Renal cortex interstitium (tissue), 15 donors: Measurements from ENCODE around the gene FAT4. TPM values are rescaled to one million over a fixed set of nuclear protein-coding genes. Genes with fewer than 3 reads are reported as not detected.

ENCODE experiments used
- DNase-seq, 11 donors: peaks; one replicate each; pipeline ENCODE4 v3.0.0-alpha.2; 2013; ENCODE audit warnings: low read depth in 9 of 11, low spot score in 4 of 11; ENCODE audit errors: extremely low read depth in 1 of 11
- long read RNA-seq, 16 experiments: transcript quantifications; one replicate each; lab custom pipeline, GENCODE V29; 2026
- polyA plus RNA-seq, 3 donors: library from polyadenylated mRNA; unstranded; fragments of 120-200 nt; gene quantifications; one replicate each; pipeline ENCODE4 v1.2.1, GENCODE V29; 2013; ENCODE audit not compliant: insufficient read length in 3 of 3

FAT4 gene
- 10 to 100 TPM; 29.4 to 36.8 (median 35.0) TPM for polyA plus RNA-seq
- long read RNA-seq, donor 1, partial matches to known transcripts, result 14 of 14 reads
- long read RNA-seq, donor 1, other reads (novel, unspliced or antisense), result 0 of 14 reads
- long read RNA-seq, donor 2, result 0 reads
- long read RNA-seq, donor 3, partial matches to known transcripts, result 7 of 7 reads
- long read RNA-seq, donor 3, other reads (novel, unspliced or antisense), result 0 of 7 reads
- long read RNA-seq, donor 4, result 0 reads
- long read RNA-seq, donor 5, result 0 reads
- long read RNA-seq, donor 6, partial matches to known transcripts, result 12 of 13 reads
- long read RNA-seq, donor 6, other reads (novel, unspliced or antisense), result 0 of 13 reads
- long read RNA-seq, donor 7, result 0 reads
- long read RNA-seq, donor 8, result 0 reads
- long read RNA-seq, donor 9, partial matches to known transcripts, result 6 of 6 reads
- long read RNA-seq, donor 9, other reads (novel, unspliced or antisense), result 0 of 6 reads
- long read RNA-seq, donor 10, result 0 reads
- long read RNA-seq, donor 11, partial matches to known transcripts, result 5 of 5 reads
- long read RNA-seq, donor 11, other reads (novel, unspliced or antisense), result 0 of 5 reads
- long read RNA-seq, donor 12, partial matches to known transcripts, result 17 of 18 reads
- long read RNA-seq, donor 12, other reads (novel, unspliced or antisense), result 0 of 18 reads
- long read RNA-seq, donor 13, result 0 reads
- long read RNA-seq, donor 14, result 0 reads
- long read RNA-seq, donor 15, result 0 reads
- long read RNA-seq, donor 16, partial matches to known transcripts, result 37 of 37 reads
- long read RNA-seq, donor 16, other reads (novel, unspliced or antisense), result 0 of 37 reads

- peak; percentile 88 to 96 (median 93) for DNase-seq
Observed at GRCh38 chr4:125314676-125315575, at the start of gene FAT4. Gene FAT4 (plus strand): TSS chr4:125314955. CDS start chr4:125316412, 1,457 bp downstream.

- DNase-seq, result no peak
Observed at GRCh38 chr4:125265846-125266245, 48.9 kb upstream of the FAT4 start.

- DNase-seq, result no peak
Observed at GRCh38 chr4:125266901-125267604, 47.7 kb upstream of the FAT4 start.

GRCh38 chr4:125267630-125268029, 47.1 kb upstream of the FAT4 start:
- DNase-seq, result no peak

- no peak for DNase-seq
Observed at GRCh38 chr4:125268068-125268755, 46.5 kb upstream of the FAT4 start.

GRCh38 chr4:125276811-125277210, 37.9 kb upstream of the FAT4 start:
- DNase-seq, result no peak

- no peak for DNase-seq
Observed at GRCh38 chr4:125277790-125278189, 37.0 kb upstream of the FAT4 start.

- no peak for DNase-seq
Observed at GRCh38 chr4:125280892-125281403, 33.8 kb upstream of the FAT4 start.

GRCh38 chr4:125283707-125284279, 31.0 kb upstream of the FAT4 start:
- peak in 6 of 11 donors; percentile 4 to 18 (median 11) for DNase-seq

GRCh38 chr4:125297116-125297515, 17.6 kb upstream of the FAT4 start:
- no peak for DNase-seq

- DNase-seq, result no peak
Observed at GRCh38 chr4:125303058-125303457, 11.7 kb upstream of the FAT4 start.

GRCh38 chr4:125303821-125304220, 10.9 kb upstream of the FAT4 start:
- no peak for DNase-seq

GRCh38 chr4:125306112-125306511, 8.6 kb upstream of the FAT4 start:
- no peak for DNase-seq

- DNase-seq, result no peak
Observed at GRCh38 chr4:125306533-125306932, 8.2 kb upstream of the FAT4 start.

- DNase-seq, result no peak
Observed at GRCh38 chr4:125311503-125311902, 3.3 kb upstream of the FAT4 start.

GRCh38 chr4:125313497-125313896, 1.3 kb upstream of the FAT4 start:
- peak; percentile 75 to 94 (median 89) for DNase-seq

- no peak for DNase-seq
Observed at GRCh38 chr4:125313989-125314667, 627 bp upstream of the FAT4 start.
